Thyroid gland (tissue), 4 donors: ENCODE results near the gene PODXL.

ENCODE experiments used
- POLR2A ChIP-seq, 2 donors: fragments of 450-650 bp; IDR thresholded peaks; one replicate each; pipeline ENCODE4 v1.6.1; 2017; ENCODE audit warnings: antibody characterized with exemption in 2 of 2, mild to moderate bottlenecking in 2 of 2, moderate library complexity in 1 of 2
- TF ChIP-seq, protein P1 (sequence below), 6 experiments: fragments of 200-600 bp in 3 of 6; fragments of 450-650 bp in 3 of 6; sonication (generic) in 3 of 6; IDR thresholded peaks; one replicate each; pipeline ENCODE4 v1.5.1; 2016 to 2019; ENCODE audit warnings: antibody characterized with exemption in 6 of 6, mild to moderate bottlenecking in 2 of 6, inconsistent platforms in 1 of 6, moderate library complexity in 1 of 6

DNA sequence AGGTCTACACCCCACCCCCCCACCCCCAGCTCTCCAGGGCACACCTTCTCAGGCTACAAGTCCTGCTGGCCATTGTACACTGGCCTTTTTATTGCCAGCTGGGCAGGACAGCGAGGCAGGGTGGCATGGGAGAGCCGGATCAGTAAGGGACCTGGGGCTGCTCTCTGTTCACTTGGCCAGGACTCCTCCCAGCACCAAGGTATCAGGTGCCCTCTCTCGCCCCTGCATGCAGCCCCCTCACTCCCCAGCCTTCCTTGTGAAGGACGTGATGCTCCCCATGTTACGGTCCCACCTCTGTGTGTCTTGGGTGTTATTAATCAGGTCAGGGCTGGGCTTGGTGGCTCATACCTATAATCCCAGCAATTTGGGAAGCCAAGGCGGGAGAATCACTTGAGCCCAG is 26.3 kb downstream of the PODXL start:
- TF ChIP-seq, protein P1, sequence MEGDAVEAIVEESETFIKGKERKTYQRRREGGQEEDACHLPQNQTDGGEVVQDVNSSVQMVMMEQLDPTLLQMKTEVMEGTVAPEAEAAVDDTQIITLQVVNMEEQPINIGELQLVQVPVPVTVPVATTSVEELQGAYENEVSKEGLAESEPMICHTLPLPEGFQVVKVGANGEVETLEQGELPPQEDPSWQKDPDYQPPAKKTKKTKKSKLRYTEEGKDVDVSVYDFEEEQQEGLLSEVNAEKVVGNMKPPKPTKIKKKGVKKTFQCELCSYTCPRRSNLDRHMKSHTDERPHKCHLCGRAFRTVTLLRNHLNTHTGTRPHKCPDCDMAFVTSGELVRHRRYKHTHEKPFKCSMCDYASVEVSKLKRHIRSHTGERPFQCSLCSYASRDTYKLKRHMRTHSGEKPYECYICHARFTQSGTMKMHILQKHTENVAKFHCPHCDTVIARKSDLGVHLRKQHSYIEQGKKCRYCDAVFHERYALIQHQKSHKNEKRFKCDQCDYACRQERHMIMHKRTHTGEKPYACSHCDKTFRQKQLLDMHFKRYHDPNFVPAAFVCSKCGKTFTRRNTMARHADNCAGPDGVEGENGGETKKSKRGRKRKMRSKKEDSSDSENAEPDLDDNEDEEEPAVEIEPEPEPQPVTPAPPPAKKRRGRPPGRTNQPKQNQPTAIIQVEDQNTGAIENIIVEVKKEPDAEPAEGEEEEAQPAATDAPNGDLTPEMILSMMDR (IDR thresholded peaks at IDR 0.05), result no peak
- no peak for TF ChIP-seq POLR2A (IDR thresholded peaks at IDR 0.05)
